PFSK-1 (cell line): ENCODE data around the gene FBXO33.

ENCODE experiments used
- POLR2AphosphoS5 ChIP-seq: IDR thresholded peaks from 2 replicates; pipeline ENCODE4 v1.6.1; 2012; ENCODE audit warnings: low read depth, mild to moderate bottlenecking, control low read depth, low read length, moderate library complexity
- TAF1 ChIP-seq: IDR thresholded peaks from 2 replicates; pipeline ENCODE4 v1.6.1; 2012; ENCODE audit warnings: low read length, control low read depth, borderline replicate concordance; ENCODE audit not compliant: insufficient read depth
- TF ChIP-seq, protein P1 (sequence below), 2 experiments: IDR thresholded peaks; 2 replicates each; pipeline versions ENCODE4 v1.6.1 to v1.8.0; 2011 to 2012; ENCODE audit warnings: low read depth in 2 of 2, low read length in 2 of 2, control low read depth in 1 of 2, inconsistent platforms in 1 of 2, mild to moderate bottlenecking in 1 of 2, moderate library complexity in 1 of 2; ENCODE audit not compliant: insufficient read depth in 1 of 2

DNA sequence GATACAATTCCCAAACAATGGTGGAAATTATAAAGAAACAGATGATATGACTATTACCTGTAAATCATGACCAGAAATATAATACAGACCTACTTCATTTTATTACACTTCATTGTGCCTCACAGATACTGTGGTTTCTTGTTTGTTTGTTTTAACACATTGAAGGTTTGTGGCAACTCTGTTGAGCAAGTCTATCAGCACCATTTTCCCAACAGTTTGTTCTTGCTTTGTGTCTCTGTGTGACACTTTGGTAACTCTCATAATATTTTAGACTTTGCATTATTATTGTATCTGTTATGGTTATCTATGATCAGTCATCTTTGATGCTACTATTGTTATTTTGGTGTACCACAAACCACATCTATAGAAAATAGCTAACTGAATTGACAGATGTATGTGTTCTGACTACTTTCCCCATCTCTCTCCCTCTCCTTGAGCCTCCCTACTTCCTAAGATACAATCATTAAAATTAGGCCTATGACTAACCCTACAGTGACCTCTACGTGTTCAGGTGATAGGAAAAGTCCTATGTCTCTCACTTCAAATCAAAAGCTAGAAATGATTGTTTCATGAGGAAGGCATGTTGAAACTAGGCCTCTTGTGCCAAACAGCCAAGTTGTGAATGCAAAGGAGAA is 49.1 kb downstream of the FBXO33 start:
- TF ChIP-seq, protein P1, sequence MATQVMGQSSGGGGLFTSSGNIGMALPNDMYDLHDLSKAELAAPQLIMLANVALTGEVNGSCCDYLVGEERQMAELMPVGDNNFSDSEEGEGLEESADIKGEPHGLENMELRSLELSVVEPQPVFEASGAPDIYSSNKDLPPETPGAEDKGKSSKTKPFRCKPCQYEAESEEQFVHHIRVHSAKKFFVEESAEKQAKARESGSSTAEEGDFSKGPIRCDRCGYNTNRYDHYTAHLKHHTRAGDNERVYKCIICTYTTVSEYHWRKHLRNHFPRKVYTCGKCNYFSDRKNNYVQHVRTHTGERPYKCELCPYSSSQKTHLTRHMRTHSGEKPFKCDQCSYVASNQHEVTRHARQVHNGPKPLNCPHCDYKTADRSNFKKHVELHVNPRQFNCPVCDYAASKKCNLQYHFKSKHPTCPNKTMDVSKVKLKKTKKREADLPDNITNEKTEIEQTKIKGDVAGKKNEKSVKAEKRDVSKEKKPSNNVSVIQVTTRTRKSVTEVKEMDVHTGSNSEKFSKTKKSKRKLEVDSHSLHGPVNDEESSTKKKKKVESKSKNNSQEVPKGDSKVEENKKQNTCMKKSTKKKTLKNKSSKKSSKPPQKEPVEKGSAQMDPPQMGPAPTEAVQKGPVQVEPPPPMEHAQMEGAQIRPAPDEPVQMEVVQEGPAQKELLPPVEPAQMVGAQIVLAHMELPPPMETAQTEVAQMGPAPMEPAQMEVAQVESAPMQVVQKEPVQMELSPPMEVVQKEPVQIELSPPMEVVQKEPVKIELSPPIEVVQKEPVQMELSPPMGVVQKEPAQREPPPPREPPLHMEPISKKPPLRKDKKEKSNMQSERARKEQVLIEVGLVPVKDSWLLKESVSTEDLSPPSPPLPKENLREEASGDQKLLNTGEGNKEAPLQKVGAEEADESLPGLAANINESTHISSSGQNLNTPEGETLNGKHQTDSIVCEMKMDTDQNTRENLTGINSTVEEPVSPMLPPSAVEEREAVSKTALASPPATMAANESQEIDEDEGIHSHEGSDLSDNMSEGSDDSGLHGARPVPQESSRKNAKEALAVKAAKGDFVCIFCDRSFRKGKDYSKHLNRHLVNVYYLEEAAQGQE (IDR thresholded peaks at IDR 0.05; ENCODE audit: insufficient read depth in 1 of 2, low read depth in 2 of 2, low read length in 2 of 2): no peak
- TF ChIP-seq TAF1 (no peak), POLR2AphosphoS5 (no peak)
